Measurements from ENCODE around the gene KCNQ5.
A peak's percentile ranks its signal among the peaks of the same experiment; 100 is the strongest.

Gene KCNQ5

DNA sequence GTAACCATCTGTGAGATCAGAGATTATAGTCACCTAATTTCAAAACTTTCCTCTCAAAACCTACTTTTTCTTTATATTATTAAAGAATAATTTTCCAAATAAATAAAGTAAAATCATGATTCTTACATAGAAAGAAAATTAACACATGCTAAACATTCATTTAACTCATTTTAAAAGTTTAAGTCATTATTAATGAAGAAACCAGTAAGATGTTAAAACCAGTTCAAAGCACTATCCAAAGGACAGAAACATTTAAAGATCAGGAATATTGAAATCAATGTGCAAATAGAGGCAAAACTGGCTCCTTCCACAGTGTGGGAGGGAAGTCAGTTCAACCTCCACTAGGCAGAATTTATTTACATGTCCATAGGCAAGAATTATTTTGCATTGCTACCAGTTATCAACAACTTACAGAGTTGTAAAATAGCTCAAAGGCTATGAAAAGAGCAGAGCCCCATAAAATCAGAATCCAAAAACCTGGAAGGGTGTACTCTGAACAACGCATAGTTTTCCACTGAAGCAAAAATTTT, 456.5 kb downstream of the KCNQ5 start:
- no peak for DNase-seq

DNA sequence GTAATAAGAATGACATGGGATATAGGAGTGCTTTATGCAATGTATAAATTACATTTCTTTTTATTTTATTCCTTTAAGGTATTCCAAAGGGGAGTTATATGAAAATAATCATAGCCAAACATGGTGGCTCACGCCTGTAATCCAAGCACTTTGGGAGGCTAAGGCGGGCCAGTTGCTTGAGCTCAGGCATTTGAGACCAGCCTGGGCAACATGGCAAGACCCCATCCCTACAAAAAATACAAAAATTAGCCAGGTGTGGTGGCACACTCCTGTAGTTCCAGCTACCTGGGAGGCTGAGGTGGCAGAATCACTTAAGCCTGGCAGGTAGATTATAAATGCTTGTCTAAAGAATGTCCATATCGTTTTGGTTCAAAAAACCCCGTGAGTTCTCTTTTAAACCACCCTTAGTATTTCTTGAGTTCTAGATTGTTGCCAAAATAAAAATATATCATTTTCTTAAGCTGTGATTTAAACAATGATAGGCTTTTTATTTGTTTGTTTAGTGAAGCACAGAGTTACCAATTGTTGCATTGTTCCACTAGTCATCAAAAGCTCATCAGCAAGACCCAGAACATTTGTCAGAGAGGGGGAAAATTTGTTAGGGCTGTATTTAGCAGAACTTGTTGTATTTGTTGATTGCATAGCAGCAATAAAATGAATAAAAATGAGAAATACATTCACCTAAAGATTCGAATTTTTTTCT, 457.2 kb downstream of the KCNQ5 start:
- DNase-seq: no peak

DNA sequence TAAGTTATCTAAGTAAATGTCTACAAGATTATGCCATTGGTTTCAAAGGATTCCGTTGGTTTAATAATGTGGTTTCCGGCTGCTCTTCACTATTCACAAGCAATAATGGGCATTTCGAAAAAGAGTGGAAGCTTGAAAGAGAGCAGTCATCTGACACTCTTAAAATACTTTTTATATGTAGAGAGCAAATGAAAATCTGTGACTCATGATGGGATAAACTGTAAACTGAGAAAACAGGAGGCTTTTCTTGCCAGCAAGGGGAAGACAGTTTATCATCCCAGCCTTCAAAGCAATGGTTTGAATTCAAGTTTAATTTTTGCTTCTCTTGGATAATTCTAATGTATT, 457.7 kb downstream of the KCNQ5 start:
- peak; percentile 80 for DNase-seq

DNA sequence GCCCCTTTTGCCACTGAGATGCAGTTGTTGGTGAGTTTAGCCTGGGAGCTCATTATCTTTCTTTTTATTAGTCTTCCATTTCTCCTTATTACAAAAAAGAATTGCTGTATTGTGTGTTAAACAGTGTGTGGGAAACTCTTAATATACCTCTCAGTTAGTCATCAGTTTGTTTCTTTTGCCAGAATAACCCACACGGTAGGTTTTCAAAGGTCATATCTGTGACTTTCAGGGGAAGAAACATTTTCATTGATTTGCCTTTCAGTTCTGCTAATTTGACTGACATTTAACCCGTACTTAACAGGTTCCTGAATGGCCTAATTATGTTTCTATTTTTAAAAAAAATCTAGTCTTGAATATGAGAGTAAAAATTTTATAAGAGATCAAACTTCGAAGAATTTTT, 458.1 kb downstream of the KCNQ5 start:
- DNase-seq: no peak

DNA sequence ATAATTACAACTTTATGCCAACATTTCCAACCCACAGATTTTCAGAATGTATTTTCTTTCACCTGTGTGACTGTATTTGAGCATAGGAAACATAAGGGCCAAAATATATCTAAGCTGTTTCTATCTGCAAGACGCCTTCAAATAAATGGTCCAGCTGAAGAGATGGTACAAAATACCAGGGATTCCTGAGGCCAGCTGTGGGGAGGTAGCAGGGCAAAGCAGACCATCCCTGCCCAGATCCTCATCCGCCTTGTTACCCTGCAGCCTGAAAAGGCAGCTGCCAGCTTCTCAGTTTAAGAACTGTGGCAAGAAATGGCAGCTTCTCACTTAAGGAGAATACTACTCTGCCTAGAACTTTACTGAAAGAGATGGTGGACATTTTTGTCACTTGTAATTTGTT, 460.1 kb downstream of the KCNQ5 start:
- DNase-seq: no peak

DNA sequence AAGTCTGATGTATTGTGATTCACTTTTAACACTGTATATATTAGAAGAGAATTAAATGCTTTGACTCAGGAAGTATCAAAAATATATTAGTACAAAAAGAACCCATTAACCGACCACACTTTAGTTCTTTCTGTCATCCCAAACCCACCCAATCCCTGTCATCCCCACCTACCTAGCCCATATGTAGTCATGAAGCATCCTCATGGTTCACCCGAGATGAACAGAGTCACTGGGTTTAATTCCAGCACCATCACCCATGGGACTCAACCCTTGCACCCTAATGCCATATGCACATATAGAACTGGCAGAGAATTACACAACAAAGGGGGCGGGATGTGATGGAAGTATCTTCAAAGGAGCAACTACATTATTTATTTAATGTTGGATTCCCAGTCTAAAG, 462.0 kb downstream of the KCNQ5 start:
- DNase-seq: no peak

DNA sequence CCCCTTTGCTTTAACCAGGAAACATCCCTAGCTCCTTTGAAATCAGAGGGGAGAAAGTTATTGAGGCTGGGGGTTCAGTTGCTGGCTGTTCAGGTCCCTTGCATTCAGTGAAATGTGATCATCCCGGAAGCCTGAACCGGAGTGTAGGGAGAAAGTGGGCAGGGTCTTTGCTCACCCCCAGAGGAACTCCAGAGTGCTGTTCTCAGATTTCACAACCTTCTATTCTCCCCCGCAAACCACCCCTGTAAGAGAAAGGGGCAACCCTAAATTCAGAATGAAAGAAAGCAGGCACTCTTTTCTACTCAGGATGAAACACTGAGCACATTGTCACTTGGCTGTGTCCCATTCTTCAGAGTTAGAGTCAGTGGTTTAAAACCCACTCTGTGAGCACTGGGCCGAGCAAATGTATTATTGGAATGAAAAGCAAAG, 463.6 kb downstream of the KCNQ5 start:
- DNase-seq: peak; percentile 46

DNA sequence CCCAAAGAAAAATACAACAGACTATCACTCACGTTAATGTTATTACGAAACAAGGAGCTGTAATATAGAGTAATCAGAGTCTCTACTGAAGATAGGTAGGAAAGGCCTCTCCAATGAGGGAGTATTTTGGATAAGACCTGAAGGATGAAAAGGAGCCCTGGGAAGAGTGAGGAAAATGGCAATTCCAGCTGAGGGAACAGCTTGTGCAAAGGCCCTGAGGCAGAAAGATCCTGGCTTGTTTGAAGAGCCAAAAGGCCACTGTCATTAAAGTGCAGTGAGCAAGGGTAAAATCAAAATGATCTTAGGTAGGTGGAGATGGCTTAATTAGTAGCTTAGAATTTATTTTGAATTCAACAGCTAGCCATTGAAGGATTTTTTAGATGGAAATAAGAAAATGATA, 464.9 kb downstream of the KCNQ5 start:
- no peak for DNase-seq

DNA sequence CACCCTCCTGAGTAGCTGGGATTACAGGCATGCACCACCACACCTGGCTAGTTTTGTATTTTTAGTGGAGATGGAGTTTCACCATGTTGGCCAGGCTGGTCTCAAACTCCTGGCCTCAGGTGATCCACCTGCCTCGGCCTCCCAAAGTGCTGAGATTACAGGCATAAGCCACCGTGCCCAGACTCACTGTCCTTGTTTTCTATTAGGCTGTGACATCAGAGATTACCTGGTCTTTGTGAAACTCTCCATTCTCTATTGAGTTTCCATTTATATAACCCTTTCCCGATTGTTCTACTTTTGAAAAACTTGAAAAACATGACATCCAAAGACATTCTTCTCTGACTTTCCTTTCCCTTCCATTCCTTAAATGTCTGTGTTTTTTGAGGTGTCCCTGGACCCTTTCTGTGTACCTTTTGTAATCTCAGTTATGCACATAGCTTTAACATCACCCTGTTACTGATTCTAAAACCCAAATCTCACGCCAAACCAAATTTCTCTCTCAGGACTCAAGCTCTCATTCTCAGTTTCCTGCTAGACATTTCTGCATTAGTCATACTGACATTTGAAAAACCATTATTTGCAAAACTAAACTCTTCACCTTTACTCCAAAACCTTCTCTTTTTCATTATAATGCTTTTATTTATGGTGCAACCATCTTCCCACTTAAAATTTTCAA, 466.4 kb downstream of the KCNQ5 start:
- peak; percentile 9 for DNase-seq

DNA sequence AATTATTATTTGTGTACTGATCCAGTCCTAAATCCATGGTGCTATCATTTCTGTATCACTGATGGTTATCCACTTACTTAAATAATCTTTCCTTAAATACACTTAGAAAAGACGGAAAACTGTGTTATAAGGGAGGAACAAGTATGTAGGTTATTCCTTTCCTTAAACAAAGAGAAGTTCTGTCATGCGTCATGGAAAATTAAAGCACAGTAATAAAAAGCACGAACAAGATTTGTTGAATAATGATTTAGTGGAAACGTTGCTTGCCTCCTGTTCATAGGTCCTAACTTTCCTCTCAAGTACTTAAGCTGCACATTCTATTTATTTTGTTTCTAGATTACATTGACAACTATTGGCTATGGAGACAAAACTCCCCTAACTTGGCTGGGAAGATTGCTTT, 483.1 kb downstream of the KCNQ5 start:
- no peak for DNase-seq

DNA sequence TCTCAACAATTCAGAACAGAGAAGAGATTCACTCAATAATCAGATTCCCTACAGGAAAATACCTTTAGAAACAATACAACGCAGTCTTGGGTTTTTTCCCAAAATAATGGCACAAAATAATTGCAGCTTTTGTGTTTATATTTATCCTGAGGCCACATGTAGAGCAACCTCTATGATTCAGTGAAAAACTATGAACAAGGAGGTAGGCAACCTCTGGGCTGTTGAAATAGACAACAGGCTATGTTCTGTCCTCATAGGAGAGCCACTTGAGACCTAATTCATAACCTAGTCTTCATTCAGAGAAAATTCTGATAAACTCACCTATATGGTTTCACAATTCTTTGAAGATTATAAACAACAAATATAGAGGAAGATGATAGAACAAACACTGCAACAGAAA, 485.2 kb downstream of the KCNQ5 start:
- no peak for DNase-seq

DNA sequence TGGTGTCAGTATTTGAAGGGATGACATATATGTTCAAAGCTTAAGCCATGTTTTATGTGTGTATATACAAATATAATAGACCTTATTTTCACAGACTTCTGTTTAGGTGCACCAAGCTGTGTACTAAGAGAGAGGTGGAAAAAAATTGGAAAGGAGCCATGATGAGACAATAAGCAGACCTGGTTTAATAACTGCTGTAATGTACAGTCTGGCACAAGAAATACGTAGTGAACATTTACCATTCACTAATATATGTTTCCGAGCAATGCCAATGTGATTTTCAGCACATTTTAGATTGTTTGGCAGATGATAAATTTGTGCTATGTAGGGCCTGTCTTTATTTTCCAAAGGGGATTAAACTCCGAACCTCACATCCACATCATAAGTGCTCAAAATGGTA, 487.1 kb downstream of the KCNQ5 start:
- DNase-seq: no peak

DNA sequence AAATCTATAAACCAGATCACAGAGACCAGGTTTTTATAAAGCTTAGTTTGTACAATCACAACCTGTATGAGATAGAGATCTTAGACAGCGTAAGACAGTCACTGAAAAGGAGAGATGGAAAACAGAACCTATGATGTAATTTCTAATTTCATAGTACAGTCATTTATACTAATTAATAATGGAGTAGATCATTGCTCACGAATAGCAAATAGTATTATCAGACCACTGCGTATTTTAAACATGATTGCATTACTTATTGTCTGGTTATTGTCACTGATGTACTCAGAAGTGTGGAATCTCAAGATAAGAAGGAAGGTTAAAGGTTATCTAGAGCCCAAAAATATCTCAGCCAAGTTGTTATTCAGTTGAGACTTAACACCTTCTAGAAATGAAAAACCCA, 487.8 kb downstream of the KCNQ5 start:
- DNase-seq: no peak

DNA sequence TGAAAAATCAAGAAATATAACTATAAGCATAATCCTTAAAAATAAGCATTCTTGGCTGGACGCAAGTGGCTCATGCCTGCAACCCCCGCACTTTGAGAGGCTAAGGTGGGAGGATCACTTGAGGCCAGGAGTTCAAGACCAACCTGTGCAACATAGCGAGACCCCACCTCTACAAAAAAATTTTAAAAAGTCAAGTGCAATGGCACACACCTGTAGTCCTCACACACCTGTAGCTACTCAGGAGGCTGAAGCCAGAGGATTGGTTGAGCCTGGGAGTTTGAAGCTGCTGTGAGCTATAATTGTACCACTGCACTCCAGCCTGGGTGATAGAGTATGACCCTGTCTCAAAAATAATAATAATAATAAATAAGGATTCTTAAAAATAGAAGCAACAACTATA, 494.5 kb downstream of the KCNQ5 start:
- DNase-seq: no peak

DNA sequence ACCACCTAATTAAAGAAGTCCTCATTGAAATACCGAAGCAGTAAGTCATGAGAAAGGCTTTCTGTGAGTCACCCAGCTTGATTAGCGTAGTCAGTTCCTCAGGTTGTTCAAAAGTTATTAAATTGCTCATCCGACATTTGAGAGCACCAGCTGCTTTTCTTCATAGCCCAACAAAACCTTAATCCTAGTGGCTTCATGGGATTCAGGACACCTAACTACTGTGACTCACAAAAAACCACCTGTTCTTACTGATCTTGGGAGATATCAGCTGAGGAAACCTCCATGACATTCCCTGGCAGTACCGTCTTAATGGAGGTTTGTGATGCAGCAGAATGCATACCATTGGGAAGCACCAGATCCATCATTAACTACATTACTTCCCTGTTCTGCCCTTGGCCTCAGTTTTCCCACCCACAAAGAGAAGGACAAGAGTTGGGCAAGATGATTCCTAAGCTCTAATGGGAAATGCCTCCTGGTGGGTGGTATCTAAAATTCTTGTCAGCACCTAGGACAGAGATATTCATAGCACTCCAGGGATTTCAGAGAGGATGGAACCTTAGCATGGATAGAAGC, 499.6 kb downstream of the KCNQ5 start:
- peak; percentile 69 for DNase-seq

DNA sequence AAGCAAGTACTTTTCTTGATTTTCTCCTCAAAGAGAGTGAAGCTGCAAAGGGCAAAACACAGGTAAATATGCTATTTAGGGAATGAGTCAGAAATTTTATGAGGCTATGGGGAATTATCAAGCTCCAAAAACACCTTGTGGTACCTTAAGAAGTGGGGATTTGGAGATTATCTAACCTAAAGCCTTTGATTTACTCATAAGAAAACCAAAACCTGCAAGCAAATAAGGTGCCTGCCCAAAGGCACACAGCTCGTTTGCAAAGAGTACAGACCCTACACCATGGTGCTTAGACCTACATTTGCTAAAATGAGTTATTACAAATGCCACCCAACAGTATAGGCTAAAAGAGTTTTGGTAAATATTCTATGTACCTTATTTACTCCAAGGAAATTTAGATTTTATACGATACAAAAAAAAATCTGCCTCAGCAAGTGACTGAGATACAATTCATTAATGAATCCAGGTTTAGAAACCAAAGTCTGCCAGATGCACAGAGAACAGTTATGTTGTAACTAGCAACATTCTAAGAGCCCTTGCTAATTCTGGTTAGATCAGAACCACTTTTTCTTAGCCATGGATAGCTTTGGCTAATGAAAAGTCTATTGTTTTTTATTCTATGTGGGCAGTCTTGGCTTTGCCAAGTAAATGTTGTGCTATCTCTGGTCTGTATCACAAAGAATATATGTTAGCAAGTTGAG, 501.9 kb downstream of the KCNQ5 start:
- DNase-seq: no peak

DNA sequence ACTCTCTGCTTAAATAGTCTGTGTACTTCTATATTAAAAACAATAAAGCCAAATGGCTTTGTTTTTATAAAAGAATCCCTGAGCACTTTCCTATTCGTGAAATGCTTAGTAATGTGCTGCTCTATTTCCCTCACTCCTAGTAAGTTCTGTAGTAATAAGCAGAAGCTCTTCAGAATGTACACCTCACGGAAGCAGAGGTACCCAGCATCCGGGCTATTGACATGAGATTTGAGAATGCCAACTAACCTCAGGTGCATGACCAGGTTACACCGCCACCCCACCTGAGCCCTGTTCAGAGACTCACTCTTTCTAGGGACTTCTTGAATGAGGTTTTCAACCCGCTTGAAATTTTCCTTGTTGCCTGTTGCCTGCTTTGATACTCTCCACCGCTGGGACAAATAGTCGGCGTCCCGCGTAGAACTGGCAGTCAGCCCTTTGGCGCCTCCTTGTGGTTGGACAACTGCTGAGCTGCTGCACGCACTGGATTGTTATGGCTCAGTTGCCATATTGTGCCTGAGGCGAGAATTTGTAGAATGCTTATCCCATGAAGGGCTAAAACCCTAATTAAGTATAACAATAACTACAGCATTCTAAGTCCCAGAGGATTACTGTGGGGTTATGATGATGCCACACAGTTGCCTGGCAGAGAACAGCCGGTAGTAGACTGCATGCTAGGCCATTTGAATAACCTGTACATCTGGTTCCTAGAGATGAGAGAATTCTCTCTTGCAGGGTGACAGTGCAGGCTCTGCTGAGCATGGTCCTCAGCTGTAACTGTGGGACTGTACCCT, 508.0 kb downstream of the KCNQ5 start:
- DNase-seq: peak; percentile 73

DNA sequence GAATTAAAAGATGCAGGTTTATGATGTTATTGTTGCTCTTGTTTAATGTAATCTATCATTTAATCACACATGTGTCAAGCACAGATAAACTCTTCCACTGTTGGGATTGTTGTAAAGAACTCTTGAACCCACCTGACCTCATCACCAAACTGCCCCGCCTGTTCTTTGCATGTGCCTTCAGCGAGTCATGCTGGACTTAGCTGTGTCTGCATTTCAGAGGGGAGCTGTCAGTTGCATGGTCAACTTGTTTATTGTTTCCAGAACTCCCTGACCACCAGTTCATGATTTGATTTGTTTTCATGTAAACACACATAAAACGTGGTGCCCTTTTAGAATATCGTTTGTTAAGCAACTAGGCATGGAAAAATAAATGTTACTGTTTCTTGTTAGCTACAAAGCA, 509.8 kb downstream of the KCNQ5 start:
- peak; percentile 4 for DNase-seq

DNA sequence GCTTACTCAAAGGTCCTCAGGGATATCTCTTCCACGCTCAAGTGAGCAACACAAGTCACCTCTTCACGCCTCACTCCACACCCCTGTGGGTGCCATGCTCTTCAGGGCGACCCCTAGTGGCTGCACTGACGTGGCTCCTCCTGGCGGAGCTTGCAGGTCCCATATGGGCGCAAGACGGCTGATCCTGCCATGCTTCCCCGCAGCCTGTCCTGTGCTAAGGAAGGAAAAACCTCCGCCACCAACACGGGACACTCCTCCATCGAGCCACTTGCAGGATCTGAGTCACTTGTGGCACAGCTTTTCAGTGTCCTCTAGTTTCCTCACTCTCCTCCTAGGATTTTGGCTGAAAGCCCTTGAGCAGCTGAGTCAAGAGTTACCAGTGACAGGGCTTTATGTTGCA, 512.7 kb downstream of the KCNQ5 start:
- DNase-seq: no peak

DNA sequence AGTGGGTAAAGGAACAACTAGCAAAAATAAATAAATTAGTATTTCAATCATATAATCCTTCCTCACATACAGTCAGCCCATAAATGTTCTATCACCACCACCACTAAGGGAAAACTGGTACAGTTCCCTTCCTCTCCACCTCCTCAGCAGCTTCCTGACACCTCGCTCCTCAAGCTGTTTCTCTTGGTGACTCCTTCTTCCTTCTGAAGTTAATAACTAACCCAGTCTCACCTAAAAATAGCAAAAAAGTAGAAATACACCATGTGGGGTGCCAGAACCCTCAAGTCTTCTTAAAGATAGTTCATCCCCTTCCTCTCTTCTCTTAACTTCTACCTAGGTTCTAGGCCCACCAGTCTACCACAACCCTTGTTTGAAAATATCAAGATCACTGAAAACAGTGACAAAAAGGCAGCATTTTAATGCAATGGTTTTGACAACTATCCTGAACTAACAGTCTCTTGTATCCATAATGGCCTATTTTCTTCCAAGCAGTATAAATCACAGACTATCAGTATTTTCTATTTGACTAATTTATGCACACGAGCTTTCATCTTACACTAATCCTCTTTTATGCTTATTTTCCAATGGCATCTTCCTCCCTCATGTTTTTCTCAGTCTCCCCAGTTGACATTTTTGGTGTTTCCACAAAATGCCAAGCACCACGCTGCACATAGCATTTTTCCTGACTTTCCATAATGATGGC, 518.0 kb downstream of the KCNQ5 start:
- DNase-seq: no peak

DNA sequence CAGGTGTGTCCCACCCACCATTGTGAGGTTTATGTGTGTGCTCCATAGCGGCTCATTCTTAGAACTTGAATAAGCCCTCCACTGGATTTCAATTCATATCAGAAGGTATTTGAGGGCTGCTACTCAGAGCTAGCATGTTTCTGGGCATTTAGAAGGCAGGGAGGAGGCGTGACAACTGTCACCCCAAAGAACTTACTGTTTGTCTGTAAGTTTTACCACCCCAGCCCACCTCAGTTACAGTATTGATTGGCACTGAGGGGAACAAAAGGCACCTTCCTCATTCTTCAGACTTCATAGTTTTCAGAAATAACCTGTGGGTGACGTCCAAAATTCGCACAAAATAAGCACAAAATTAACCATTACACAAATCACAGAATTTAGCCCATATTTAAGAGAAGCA, 521.7 kb downstream of the KCNQ5 start:
- DNase-seq: no peak

DNA sequence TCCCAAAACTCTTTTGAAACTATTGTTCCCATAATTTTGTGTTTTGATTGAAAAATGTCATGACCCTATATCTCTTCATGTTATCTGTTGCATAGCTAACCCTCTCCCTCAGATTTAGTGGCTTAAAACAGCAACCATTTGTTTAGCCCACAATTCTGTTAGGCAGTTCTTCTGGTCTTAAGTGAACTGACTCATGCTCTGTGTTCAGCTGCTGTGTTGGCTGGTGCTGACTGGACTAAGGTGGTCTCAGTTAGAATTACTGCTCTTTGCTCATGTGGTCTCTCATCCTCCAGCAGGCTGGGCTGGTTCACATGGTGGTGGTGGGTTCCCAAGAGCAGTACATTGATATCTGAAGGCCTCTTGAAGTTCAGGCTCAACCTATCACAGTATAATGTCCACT, 522.7 kb downstream of the KCNQ5 start:
- no peak for DNase-seq
